Colonic mucosa (tissue), 4 donors: ENCODE data around the gene GNA15. TPM values are rescaled to one million over a fixed set of nuclear protein-coding genes. Genes with fewer than 3 reads are reported as not detected.

Experiments
- DNase-seq: peaks from one replicate; pipeline ENCODE4 v3.0.0-alpha.2; 2020
- H3K27ac ChIP-seq: fragments of 200-600 bp; one replicate; pipeline ENCODE4 v1.8.0; 2021
- H3K27me3 ChIP-seq: fragments of 200-600 bp; one replicate; pipeline ENCODE4 v1.8.0; 2021
- H3K36me3 ChIP-seq: fragments of 200-600 bp; one replicate; pipeline ENCODE4 v1.8.0; 2021
- H3K4me1 ChIP-seq: fragments of 200-600 bp; one replicate; pipeline ENCODE4 v1.8.0; 2021; ENCODE audit warnings: mild to moderate bottlenecking
- H3K4me3 ChIP-seq: fragments of 200-600 bp; one replicate; pipeline ENCODE4 v1.8.0; 2021
- H3K9ac ChIP-seq, 2 donors: one replicate each; pipeline ENCODE4 v1.7.0; 2013; ENCODE audit warnings: control low read depth in 2 of 2, low read depth in 2 of 2, low read length in 2 of 2
- H3K9me3 ChIP-seq: fragments of 200-600 bp; one replicate; pipeline ENCODE4 v1.8.0; 2021
- CTCF ChIP-seq: fragments of 200-600 bp; IDR thresholded peaks from one replicate; pipeline ENCODE4 v1.8.0; 2022; ENCODE audit warnings: antibody characterized with exemption, mild to moderate bottlenecking
- intact Hi-C: fragments of 100-400 bp; cut with DNase I; formaldehyde crosslinking; loops from one replicate; pipeline ENCODE4 v1.14.1; 2022
- total RNA-seq, 2 donors: library from RNA; stranded (reverse); fragmentation: NEBNext Ultra II Directional in 1 of 2; extraction: Animal tissue kit (Norgen Biotek cat#: 25700) in 1 of 2; gene quantifications; one replicate each; pipeline ENCODE4 v1.2.1, GENCODE V29; 2021
- donor health status: healthy.
- donor health status: DM: no; HTN: no; CAD: no.
- donor health status: DM: no; HTN: no; CAD: no.

GNA15 gene
- total RNA-seq, 2 donors from 2014 or later = 1.6 to 6.6 TPM

GRCh38 chr19:3187662-3188511, 52.1 kb downstream of the GNA15 start:
- Histone ChIP-seq H3K27me3 (no peaks in the 10 kb centered on the region), H3K4me3 (peak overlapping the region; percentile 15), H3K36me3 (no peaks in the 10 kb centered on the region), H3K9ac (peak overlapping the region; percentile 84 to 94), H3K27ac (peak overlapping the region; percentile 87), H3K9me3 (no peaks in the 10 kb centered on the region), H3K4me1 (peaks cover 30% of the 10 kb centered on the region)
- DNase-seq = no peak
- intact Hi-C loops = no loop called here
- no peak for TF ChIP-seq CTCF

GRCh38 chr19:3188627-3189596, 53.1 kb downstream of the GNA15 start:
- intact Hi-C loops = no loop called here
- no peaks in the 10 kb centered on the region for H3K36me3 ChIP-seq
- peak; percentile 93 for DNase-seq

GRCh38 chr19:3189702-3190469, 54.1 kb downstream of the GNA15 start:
- Histone ChIP-seq H3K27me3 (no peaks in the 10 kb centered on the region), H3K4me1 (peaks cover 30% of the 10 kb centered on the region), H3K9me3 (no peaks in the 10 kb centered on the region), H3K27ac (peak overlapping the region; percentile 87), H3K4me3 (no peak overlapping the region), H3K36me3 (no peaks in the 10 kb centered on the region), H3K9ac (peak overlapping the region in 1 of 2 donors; percentile 14)
- DNase-seq = peak; percentile 73
- intact Hi-C loops = no loop called here
- TF ChIP-seq CTCF = no peak

More at GRCh38 chr19:3188627-3189596, 53.1 kb downstream of the GNA15 start:
- H3K9me3 ChIP-seq = no peaks in the 10 kb centered on the region
- peak overlapping the region; percentile 15 for H3K4me3 ChIP-seq
- H3K27ac ChIP-seq = peak overlapping the region; percentile 87
- H3K27me3 ChIP-seq = no peaks in the 10 kb centered on the region
- peak overlapping the region; percentile 54 to 94 for H3K9ac ChIP-seq
- peaks cover 30% of the 10 kb centered on the region for H3K4me1 ChIP-seq
- no peak for TF ChIP-seq CTCF

GRCh38 chr19:3190470-3190770, 54.6 kb downstream of the GNA15 start:
- DNase-seq = no peak
- no peak overlapping the region for H3K27ac ChIP-seq
- intact Hi-C loops = no loop called here
- H3K9me3 ChIP-seq = no peaks in the 10 kb centered on the region
- H3K4me3 ChIP-seq = no peak overlapping the region
- H3K4me1 ChIP-seq = peaks cover 30% of the 10 kb centered on the region
- no peak for TF ChIP-seq CTCF
- H3K9ac ChIP-seq = no peak overlapping the region
- no peaks in the 10 kb centered on the region for H3K27me3 ChIP-seq
- no peaks in the 10 kb centered on the region for H3K36me3 ChIP-seq
